D341Med (cell line): ENCODE data around the gene HLA-DOA.

ENCODE experiments used
- DNase-seq: peaks from one replicate; pipeline ENCODE4 v3.0.0; 2012; ENCODE audit warnings: low spot score

The HLA-DOA gene

DNA sequence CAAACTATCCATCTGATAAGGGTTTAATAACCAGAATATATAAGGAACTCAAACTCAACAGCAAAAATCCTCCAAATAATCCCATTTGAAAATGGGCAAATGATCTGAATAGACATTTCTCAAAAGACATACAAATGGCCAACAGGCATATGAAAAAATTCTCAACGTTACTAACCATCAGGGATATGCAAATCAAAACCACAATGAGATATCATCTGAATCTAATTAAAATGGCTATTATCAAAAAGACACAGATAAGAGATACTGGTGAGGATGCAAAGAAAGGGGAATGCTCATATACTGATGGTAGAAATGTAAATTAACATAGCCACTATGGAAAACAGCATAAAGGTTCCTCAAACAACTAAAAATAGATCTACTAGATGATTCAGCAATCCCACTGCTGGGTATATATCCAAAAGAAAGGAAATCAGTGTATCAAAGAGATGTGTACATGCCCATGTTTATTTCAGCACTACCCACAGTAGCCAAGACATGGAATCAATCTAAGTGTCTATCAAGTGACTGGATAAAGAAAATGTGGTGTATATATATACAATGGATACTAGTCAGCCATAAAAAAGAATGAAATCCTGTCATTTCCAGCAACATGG is 47.1 kb downstream of the HLA-DOA start:
- no peak for DNase-seq

GRCh38 chr6:32960563-32960962 is 48.8 kb downstream of the HLA-DOA start:
- no peak for DNase-seq

GRCh38 chr6:32956176-32956575 is 53.2 kb downstream of the HLA-DOA start:
- DNase-seq, result no peak

DNA sequence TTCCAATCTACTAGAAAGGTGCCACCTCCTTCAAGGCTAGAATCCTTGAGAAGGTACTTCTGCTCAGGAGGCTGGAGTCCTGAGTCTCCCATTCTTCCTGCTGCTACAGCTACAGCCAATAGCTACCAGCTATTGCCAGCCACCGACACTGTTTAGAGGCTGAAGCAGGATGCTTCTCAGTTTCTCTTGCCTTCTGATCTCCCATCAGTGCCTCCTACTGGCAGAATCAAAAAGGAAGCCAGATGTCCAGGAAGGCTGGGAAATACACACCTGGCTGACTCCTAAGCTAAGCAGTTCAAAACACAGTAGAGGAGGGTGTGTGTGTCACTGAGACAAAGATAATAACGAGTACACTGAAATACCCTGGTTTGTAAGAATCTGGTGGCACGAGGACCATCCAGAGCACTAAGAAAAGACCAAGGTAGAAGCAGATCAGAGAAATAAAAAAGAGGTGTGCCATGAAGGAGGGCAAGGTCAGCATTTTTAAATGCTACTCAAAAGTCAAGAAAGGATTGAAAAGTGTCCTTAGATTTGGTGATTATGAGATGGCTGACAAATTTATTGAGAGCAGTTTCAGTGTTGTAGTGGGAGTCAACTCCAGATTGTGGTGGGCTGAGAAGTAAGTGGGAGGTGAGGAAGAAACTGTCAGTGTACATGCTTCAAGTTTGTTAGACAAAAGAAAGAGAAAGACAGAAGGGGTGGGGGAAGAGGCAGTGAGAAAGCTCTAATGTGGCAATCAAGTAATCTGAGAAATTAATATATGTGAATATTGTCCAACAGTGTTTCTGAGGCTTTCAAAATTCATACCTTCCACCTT is 54.2 kb downstream of the HLA-DOA start:
- DNase-seq, result no peak

GRCh38 chr6:32954267-32954666 is 55.1 kb downstream of the HLA-DOA start:
- DNase-seq, result no peak
